HT1080 (cell line): ENCODE measurements around the gene SLC5A1. TPM values are rescaled to one million over a fixed set of nuclear protein-coding genes. Genes with fewer than 3 reads are reported as not detected.

ENCODE experiments used
- DNase-seq: peaks from one replicate; pipeline ENCODE4 v3.0.0-alpha.2; 2015; ENCODE audit warnings: low read depth
- total RNA-seq: library from RNA; depleted of rRNA; stranded (reverse); fragments of >200 nt; shearing (Covaris generic); gene quantifications from 2 replicates; pipeline ENCODE4 v1.2.3, GENCODE V29; 2014

Gene SLC5A1
- total RNA-seq, 1 experiment from 2014 or later: not detected

GRCh38 chr22:32050678-32051515, 7.8 kb downstream of the SLC5A1 start:
- DNase-seq: peak; percentile 79

- no peak for DNase-seq
Observed at GRCh38 chr22:32052244-32052643, 9.2 kb downstream of the SLC5A1 start.

- no peak for DNase-seq
Observed at GRCh38 chr22:32052936-32053791, 10.1 kb downstream of the SLC5A1 start.

- DNase-seq: no peak
Observed at GRCh38 chr22:32055069-32055468, 12.0 kb downstream of the SLC5A1 start.

- DNase-seq: no peak
Observed at GRCh38 chr22:32058656-32059260, 15.7 kb downstream of the SLC5A1 start.

- no peak for DNase-seq
Observed at GRCh38 chr22:32059426-32059825, 16.4 kb downstream of the SLC5A1 start.

- DNase-seq: no peak
Observed at GRCh38 chr22:32063701-32064100, 20.6 kb downstream of the SLC5A1 start.

- DNase-seq: no peak
Observed at GRCh38 chr22:32066820-32067219, 23.8 kb downstream of the SLC5A1 start.

GRCh38 chr22:32067613-32068012, 24.6 kb downstream of the SLC5A1 start:
- no peak for DNase-seq

- no peak for DNase-seq
Observed at GRCh38 chr22:32069579-32070372, 26.7 kb downstream of the SLC5A1 start.

- DNase-seq: no peak
Observed at GRCh38 chr22:32073262-32073661, 30.2 kb downstream of the SLC5A1 start.

- DNase-seq: no peak
Observed at GRCh38 chr22:32073823-32074380, 30.8 kb downstream of the SLC5A1 start.

- DNase-seq: no peak
Observed at GRCh38 chr22:32075997-32076760, 33.1 kb downstream of the SLC5A1 start.

GRCh38 chr22:32076761-32077084, 33.7 kb downstream of the SLC5A1 start:
- no peak for DNase-seq

GRCh38 chr22:32077151-32077550, 34.1 kb downstream of the SLC5A1 start:
- no peak for DNase-seq

- DNase-seq: peak; percentile 71
Observed at GRCh38 chr22:32079130-32080089, 36.3 kb downstream of the SLC5A1 start.

GRCh38 chr22:32080904-32081303, 37.8 kb downstream of the SLC5A1 start:
- peak; percentile 64 for DNase-seq

- no peak for DNase-seq
Observed at GRCh38 chr22:32082331-32082730, 39.3 kb downstream of the SLC5A1 start.

- no peak for DNase-seq
Observed at GRCh38 chr22:32083000-32083399, 39.9 kb downstream of the SLC5A1 start.
